ENCODE data around the gene MBP. TPM values are rescaled to one million over a fixed set of nuclear protein-coding genes. Genes with fewer than 3 reads are reported as not detected.

The MBP gene
- total RNA-seq, 1 experiment from 2014 or later = not detected

GRCh38 chr18:76982038-76982437 is 150.5 kb downstream of the MBP start:
- CTCF ChIA-PET = interaction anchor here (1.0 kb wide), 2 partner anchors 179 to 230 kb away, joined by 4 to 5 read pairs; no protein-coding TSS in a partner anchor
- H3K27ac ChIP-seq (ENCODE audit: low read depth, low read length, poor library complexity, severe bottlenecking) = no peak overlapping the region
- POLR2A ChIA-PET (ENCODE audit: low non-redundant PET) = no interaction called here
- TF ChIP-seq CTCF (conservative IDR thresholded peaks at IDR 0.05; ENCODE audit: low read depth, low read length) = no peak
- TF ChIP-seq EZH2 (IDR thresholded peaks at IDR 0.05; ENCODE audit: borderline replicate concordance, low read depth, low read length, poor library complexity, severe bottlenecking) = no peak
- intact Hi-C loops (cut with micrococcal nuclease; ENCODE audit: unreplicated experiment) = loop anchor here (10.0 kb wide), 1 partner anchor 587 kb away; no protein-coding TSS in a partner anchor
- H3K27me3 ChIP-seq (replicated peaks; ENCODE audit: insufficient read depth, low read depth, low read length, poor library complexity) = no peaks in the 10 kb centered on the region
- no peak for DNase-seq (ENCODE audit: low spot score)
- H3K36me3 ChIP-seq (ENCODE audit: insufficient read depth, low read length, poor library complexity, severe bottlenecking) = no peaks in the 10 kb centered on the region
- H3K9me3 ChIP-seq (ENCODE audit: low read depth, low read length, poor library complexity, severe bottlenecking) = no peaks in the 10 kb centered on the region
- H3K4me1 ChIP-seq (ENCODE audit: insufficient read depth, low read length, poor library complexity, severe bottlenecking) = no peaks in the 10 kb centered on the region
- no peak overlapping the region for H3K4me3 ChIP-seq (ENCODE audit: low read depth, low read length, poor library complexity, severe bottlenecking)
- BruUV-seq (replicated peaks) = no TSS peak

- Histone ChIP-seq H3K27ac (ENCODE audit: low read depth, low read length, poor library complexity, severe bottlenecking) (no peak overlapping the region), H3K9me3 (ENCODE audit: low read depth, low read length, poor library complexity, severe bottlenecking) (no peaks in the 10 kb centered on the region), H3K36me3 (ENCODE audit: insufficient read depth, low read length, poor library complexity, severe bottlenecking) (no peaks in the 10 kb centered on the region), H3K4me1 (ENCODE audit: insufficient read depth, low read length, poor library complexity, severe bottlenecking) (no peaks in the 10 kb centered on the region), H3K27me3 (replicated peaks; ENCODE audit: insufficient read depth, low read depth, low read length, poor library complexity) (no peaks in the 10 kb centered on the region), H3K4me3 (ENCODE audit: low read depth, low read length, poor library complexity, severe bottlenecking) (no peak overlapping the region)
- ChIA-PET CTCF (no interaction called here), POLR2A (ENCODE audit: low non-redundant PET) (no interaction called here)
- BruUV-seq (replicated peaks) = no TSS peak
- TF ChIP-seq CTCF (conservative IDR thresholded peaks at IDR 0.05; ENCODE audit: low read depth, low read length) (no peak), EZH2 (IDR thresholded peaks at IDR 0.05; ENCODE audit: borderline replicate concordance, low read depth, low read length, poor library complexity, severe bottlenecking) (no peak)
- no peak for DNase-seq (ENCODE audit: low spot score)
- intact Hi-C loops (cut with micrococcal nuclease; ENCODE audit: unreplicated experiment) = loop anchor here (10.0 kb wide), 1 partner anchor 587 kb away; no protein-coding TSS in a partner anchor
Measured at GRCh38 chr18:76981396-76981968, 151.1 kb downstream of the MBP start.

GRCh38 chr18:76980663-76981395 is 151.8 kb downstream of the MBP start:
- POLR2A ChIA-PET (ENCODE audit: low non-redundant PET) = no interaction called here
- Histone ChIP-seq H3K36me3 (ENCODE audit: insufficient read depth, low read length, poor library complexity, severe bottlenecking) (no peaks in the 10 kb centered on the region), H3K4me3 (ENCODE audit: low read depth, low read length, poor library complexity, severe bottlenecking) (no peak overlapping the region), H3K9me3 (ENCODE audit: low read depth, low read length, poor library complexity, severe bottlenecking) (no peaks in the 10 kb centered on the region), H3K4me1 (ENCODE audit: insufficient read depth, low read length, poor library complexity, severe bottlenecking) (no peaks in the 10 kb centered on the region), H3K27me3 (replicated peaks; ENCODE audit: insufficient read depth, low read depth, low read length, poor library complexity) (no peaks in the 10 kb centered on the region), H3K27ac (ENCODE audit: low read depth, low read length, poor library complexity, severe bottlenecking) (no peak overlapping the region)
- TF ChIP-seq CTCF (conservative IDR thresholded peaks at IDR 0.05; ENCODE audit: low read depth, low read length) (no peak), EZH2 (IDR thresholded peaks at IDR 0.05; ENCODE audit: borderline replicate concordance, low read depth, low read length, poor library complexity, severe bottlenecking) (no peak)
- intact Hi-C loops (cut with micrococcal nuclease; ENCODE audit: unreplicated experiment) = loop anchor here (10.0 kb wide), 1 partner anchor 586 kb away; no protein-coding TSS in a partner anchor
- no TSS peak for BruUV-seq (replicated peaks)
- DNase-seq (ENCODE audit: low spot score) = no peak
- CTCF ChIA-PET = no interaction called here
